ENCODE data around the gene MCF2L2. TPM values are rescaled to one million over a fixed set of nuclear protein-coding genes. Genes with fewer than 3 reads are reported as not detected.
A peak's percentile ranks its signal among the peaks of the same experiment; 100 is the strongest.

The MCF2L2 gene
- total RNA-seq, 1 donor from 2014 or later = 2.0 TPM

DNA sequence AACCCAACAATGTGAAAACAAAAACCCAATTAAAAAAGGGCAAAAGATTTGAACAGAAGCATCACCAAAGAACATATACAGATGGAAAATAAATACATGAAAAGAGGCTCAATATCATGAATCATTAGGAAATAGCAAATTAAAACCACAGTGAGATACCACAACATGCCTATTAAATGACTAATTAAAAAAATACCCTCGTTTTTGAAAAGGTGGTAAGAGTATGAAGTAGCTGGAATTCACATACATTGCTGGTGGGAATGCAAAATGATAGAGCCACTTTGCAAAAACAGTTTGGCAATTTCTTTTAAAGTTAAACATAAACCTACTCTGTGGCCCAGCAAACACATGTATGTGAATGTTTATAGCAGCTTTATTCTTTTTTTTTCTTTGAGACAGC, 99.6 kb downstream of the MCF2L2 start:
- Histone ChIP-seq H3K27me3 (no peaks in the 10 kb centered on the region), H3K9me3 (no peaks in the 10 kb centered on the region), H3K36me3 (no peaks in the 10 kb centered on the region), H3K4me3 (no peak overlapping the region), H3K4me1 (no peaks in the 10 kb centered on the region), H3K27ac (no peak overlapping the region)
- intact Hi-C loops (cut with DNase I) = no loop called here
- TF ChIP-seq POLR2A (IDR thresholded peaks at IDR 0.05) (no peak), POLR2AphosphoS5 (IDR thresholded peaks at IDR 0.05; ENCODE audit: insufficient read depth in 1 of 2, low read depth in 1 of 2) (no peak)
- TF ChIP-seq, protein P1, sequence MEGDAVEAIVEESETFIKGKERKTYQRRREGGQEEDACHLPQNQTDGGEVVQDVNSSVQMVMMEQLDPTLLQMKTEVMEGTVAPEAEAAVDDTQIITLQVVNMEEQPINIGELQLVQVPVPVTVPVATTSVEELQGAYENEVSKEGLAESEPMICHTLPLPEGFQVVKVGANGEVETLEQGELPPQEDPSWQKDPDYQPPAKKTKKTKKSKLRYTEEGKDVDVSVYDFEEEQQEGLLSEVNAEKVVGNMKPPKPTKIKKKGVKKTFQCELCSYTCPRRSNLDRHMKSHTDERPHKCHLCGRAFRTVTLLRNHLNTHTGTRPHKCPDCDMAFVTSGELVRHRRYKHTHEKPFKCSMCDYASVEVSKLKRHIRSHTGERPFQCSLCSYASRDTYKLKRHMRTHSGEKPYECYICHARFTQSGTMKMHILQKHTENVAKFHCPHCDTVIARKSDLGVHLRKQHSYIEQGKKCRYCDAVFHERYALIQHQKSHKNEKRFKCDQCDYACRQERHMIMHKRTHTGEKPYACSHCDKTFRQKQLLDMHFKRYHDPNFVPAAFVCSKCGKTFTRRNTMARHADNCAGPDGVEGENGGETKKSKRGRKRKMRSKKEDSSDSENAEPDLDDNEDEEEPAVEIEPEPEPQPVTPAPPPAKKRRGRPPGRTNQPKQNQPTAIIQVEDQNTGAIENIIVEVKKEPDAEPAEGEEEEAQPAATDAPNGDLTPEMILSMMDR (IDR thresholded peaks at IDR 0.05) = no peak
- no peak for DNase-seq (ENCODE audit: extremely low spot score in 2 of 2)

DNA sequence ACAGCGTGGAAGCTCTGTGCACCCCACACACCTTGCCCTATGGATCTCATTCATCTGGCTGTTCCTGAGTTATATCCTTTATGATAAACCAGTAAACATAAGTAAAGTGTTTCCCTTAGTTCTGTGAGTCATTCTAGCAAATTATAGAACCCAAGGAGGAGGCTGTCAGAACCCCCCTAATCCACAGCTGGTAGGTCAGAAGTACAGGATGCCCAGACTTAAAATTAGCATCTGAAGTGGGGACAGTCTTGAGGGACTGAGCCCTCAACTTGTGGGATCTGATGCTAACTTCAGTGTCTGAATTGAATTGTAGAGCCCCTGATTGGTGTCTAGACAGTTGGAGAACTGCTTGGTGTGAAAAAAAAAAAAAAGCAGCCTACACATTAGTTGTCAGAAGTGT, 100.3 kb downstream of the MCF2L2 start:
- DNase-seq (ENCODE audit: extremely low spot score in 2 of 2) = no peak
- H3K9me3 ChIP-seq = no peaks in the 10 kb centered on the region
- TF ChIP-seq POLR2A (IDR thresholded peaks at IDR 0.05) (no peak), POLR2AphosphoS5 (IDR thresholded peaks at IDR 0.05; ENCODE audit: insufficient read depth in 1 of 2, low read depth in 1 of 2) (no peak)
- TF ChIP-seq, protein P1 (IDR thresholded peaks at IDR 0.05) = no peak
- H3K27ac ChIP-seq = no peak overlapping the region
- no peak overlapping the region for H3K4me3 ChIP-seq
- intact Hi-C loops (cut with DNase I) = no loop called here
- no peaks in the 10 kb centered on the region for H3K36me3 ChIP-seq
- no peaks in the 10 kb centered on the region for H3K4me1 ChIP-seq
- no peaks in the 10 kb centered on the region for H3K27me3 ChIP-seq

DNA sequence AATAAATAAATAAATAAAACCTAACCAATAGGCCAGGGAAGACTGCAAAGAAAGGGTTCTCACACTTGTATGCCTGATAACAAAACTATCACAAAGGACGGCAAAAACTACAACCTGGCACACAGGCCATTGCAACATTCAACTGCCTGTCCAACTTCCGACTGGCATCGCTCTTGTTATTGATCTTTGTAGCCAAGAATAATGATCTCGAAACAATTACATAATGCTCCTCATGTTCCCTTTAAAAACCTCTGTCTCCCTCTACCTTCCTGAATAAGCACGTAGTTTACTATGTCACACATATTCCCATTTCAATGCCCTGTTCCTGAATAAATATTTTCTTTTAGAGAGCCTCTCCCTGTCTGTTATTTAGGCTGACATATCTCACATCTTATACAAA, 101.1 kb downstream of the MCF2L2 start:
- no peaks in the 10 kb centered on the region for H3K27me3 ChIP-seq
- H3K4me1 ChIP-seq = no peaks in the 10 kb centered on the region
- no peaks in the 10 kb centered on the region for H3K36me3 ChIP-seq
- TF ChIP-seq POLR2AphosphoS5 (IDR thresholded peaks at IDR 0.05; ENCODE audit: insufficient read depth in 1 of 2, low read depth in 1 of 2) (no peak), POLR2A (IDR thresholded peaks at IDR 0.05) (no peak)
- TF ChIP-seq, protein P1 (IDR thresholded peaks at IDR 0.05) = no peak
- DNase-seq (ENCODE audit: extremely low spot score in 2 of 2) = no peak
- no peaks in the 10 kb centered on the region for H3K9me3 ChIP-seq
- intact Hi-C loops (cut with DNase I) = no loop called here
- no peak overlapping the region for H3K4me3 ChIP-seq
- H3K27ac ChIP-seq = no peak overlapping the region

- H3K4me1 ChIP-seq = no peaks in the 10 kb centered on the region
- no peaks in the 10 kb centered on the region for H3K27me3 ChIP-seq
- H3K9me3 ChIP-seq = no peaks in the 10 kb centered on the region
- no peak overlapping the region for H3K4me3 ChIP-seq
- DNase-seq (ENCODE audit: extremely low spot score in 2 of 2) = peak in 1 of 2 donors; percentile 34
- TF ChIP-seq POLR2AphosphoS5 (IDR thresholded peaks at IDR 0.05; ENCODE audit: insufficient read depth in 1 of 2, low read depth in 1 of 2) = no peak
- TF ChIP-seq POLR2A (IDR thresholded peaks at IDR 0.05) = no peak
- TF ChIP-seq, protein P1 (IDR thresholded peaks at IDR 0.05) = no peak
- no peak overlapping the region for H3K27ac ChIP-seq
- intact Hi-C loops (cut with DNase I) = no loop called here
- H3K36me3 ChIP-seq = no peaks in the 10 kb centered on the region
These were observed 104.3 kb downstream of the MCF2L2 start for GRCh38 chr3:183324083-183324482.

DNA sequence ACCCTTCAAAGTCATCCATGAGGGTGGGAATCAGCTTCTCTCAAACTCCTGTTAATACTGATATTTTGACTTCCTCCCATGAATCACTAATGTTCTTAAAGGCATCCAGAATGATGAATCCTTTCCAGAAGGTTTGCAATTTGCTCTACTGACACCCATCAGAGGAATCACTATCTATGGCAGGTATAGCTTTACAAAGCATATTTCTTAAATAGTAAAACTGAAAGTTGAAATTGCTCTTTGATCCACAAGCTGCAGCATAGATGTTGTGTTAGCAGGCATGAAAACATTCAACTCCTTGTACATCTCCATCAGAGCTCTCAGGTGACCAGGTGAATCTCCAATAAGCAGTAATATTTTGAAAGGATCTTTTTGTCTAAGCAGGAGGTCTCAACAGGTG, 109.0 kb downstream of the MCF2L2 start:
- Histone ChIP-seq H3K4me1 (no peaks in the 10 kb centered on the region), H3K27me3 (no peaks in the 10 kb centered on the region), H3K9me3 (no peaks in the 10 kb centered on the region), H3K27ac (no peak overlapping the region), H3K36me3 (no peaks in the 10 kb centered on the region), H3K4me3 (no peak overlapping the region)
- no peak for DNase-seq (ENCODE audit: extremely low spot score in 2 of 2)
- intact Hi-C loops (cut with DNase I) = no loop called here
- TF ChIP-seq POLR2AphosphoS5 (IDR thresholded peaks at IDR 0.05; ENCODE audit: insufficient read depth in 1 of 2, low read depth in 1 of 2) = no peak
- TF ChIP-seq, protein P1 (IDR thresholded peaks at IDR 0.05) = no peak
- no peak for TF ChIP-seq POLR2A (IDR thresholded peaks at IDR 0.05)

Measured in vagina (tissue), 2 donors.